Measurements from ENCODE around the gene SEPTIN5.

Gene SEPTIN5

DNA sequence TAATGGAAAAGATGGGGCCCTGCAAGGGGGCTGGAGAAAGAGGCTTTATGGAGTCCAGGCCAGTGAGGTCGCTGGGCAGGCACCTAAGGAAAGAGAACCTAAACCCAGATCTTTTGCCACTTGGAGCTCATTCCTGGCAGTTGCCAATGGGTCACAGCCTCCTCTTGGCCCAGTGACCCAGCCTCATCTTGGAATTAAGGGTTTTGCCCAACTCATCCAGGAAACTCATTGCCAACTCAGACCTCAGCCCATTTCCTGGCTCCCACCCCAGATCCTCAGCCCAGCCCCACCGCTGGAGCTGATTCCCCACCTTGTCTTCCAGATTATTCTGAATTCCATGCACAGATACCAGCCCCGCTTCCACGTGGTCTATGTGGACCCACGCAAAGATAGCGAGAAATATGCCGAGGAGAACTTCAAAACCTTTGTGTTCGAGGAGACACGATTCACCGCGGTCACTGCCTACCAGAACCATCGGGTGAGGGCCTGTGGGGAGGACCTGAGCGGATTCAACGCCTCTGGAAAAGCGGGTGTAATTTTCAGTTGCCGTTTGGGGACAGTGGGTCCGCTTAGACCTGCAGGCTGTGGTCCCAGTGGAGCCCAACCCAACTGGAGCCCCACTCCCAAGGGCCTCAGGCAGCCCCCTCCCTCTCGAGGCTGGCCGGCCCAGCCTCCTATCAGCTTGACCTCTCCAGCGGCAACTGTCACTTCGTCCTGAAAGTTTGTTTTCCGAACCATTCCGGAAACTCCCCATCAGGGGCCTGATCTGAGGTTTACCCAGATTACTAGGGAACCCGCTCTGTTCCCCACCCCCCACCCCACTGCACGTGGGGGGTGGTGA, 50.6 kb downstream of the SEPTIN5 start:
- peaks cover 87% of the 10 kb centered on the region for H3K27me3 Mint-ChIP-seq (ENCODE audit: low read depth)
- H3K36me3 Mint-ChIP-seq (ENCODE audit: low read depth), result no peaks in the 10 kb centered on the region
- H3K4me3 Mint-ChIP-seq, result peak overlapping the region; percentile 33 to 52 (median 45)
- no peak overlapping the region for H3K27ac Mint-ChIP-seq
- H3K4me1 Mint-ChIP-seq, result peaks cover 27% of the 10 kb centered on the region
- TF ChIP-seq, protein P1, sequence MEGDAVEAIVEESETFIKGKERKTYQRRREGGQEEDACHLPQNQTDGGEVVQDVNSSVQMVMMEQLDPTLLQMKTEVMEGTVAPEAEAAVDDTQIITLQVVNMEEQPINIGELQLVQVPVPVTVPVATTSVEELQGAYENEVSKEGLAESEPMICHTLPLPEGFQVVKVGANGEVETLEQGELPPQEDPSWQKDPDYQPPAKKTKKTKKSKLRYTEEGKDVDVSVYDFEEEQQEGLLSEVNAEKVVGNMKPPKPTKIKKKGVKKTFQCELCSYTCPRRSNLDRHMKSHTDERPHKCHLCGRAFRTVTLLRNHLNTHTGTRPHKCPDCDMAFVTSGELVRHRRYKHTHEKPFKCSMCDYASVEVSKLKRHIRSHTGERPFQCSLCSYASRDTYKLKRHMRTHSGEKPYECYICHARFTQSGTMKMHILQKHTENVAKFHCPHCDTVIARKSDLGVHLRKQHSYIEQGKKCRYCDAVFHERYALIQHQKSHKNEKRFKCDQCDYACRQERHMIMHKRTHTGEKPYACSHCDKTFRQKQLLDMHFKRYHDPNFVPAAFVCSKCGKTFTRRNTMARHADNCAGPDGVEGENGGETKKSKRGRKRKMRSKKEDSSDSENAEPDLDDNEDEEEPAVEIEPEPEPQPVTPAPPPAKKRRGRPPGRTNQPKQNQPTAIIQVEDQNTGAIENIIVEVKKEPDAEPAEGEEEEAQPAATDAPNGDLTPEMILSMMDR (IDR thresholded peaks at IDR 0.05; ENCODE audit: unreplicated experiment in 3 of 3), result no peak
- H3K9me3 Mint-ChIP-seq, result no peaks in the 10 kb centered on the region

DNA sequence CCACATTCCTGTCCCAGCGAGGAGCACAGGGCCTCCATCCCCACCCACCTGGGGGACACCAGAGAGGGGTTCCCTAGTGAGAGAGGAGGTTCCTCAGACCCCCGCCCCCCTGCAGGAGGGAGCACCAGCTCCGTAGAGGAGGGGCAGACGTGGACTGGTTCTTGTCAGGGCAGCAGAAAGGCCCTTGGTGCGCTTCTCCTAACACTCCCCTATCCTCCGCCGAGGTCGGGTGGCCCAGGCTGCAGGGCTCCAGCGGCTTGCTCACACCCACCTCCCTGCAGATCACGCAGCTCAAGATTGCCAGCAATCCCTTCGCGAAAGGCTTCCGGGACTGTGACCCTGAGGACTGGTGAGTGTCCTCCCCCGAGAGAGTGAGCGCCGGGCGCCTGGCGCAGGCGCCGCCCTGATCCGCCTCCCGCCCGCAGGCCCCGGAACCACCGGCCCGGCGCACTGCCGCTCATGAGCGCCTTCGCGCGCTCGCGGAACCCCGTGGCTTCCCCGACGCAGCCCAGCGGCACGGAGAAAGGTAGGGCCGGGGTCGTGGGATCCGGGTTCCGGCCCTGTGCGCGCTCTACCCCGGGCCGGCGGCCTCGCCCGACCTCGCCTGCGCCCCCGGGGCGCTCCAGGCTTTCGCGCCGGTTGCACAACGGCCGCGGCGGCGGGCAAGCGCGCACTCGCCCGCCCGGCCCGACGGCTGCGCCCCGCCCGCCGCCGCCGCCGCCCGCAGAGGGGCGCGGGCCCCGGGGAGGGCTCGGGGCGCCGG, 51.4 kb downstream of the SEPTIN5 start:
- no peaks in the 10 kb centered on the region for H3K36me3 Mint-ChIP-seq (ENCODE audit: low read depth)

DNA sequence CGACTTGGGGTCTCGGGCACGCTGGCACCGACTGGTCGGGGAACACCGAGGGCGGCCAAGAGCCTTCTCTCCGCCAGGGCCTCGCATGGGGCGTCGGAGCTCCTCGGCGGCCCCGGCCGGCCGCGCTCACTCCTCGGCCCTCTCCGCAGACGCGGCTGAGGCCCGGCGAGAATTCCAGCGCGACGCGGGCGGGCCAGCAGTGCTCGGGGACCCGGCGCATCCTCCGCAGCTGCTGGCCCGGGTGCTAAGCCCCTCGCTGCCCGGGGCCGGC, 51.9 kb downstream of the SEPTIN5 start:
- no peak overlapping the region for H3K27ac Mint-ChIP-seq
- TF ChIP-seq, protein P1 (IDR thresholded peaks at IDR 0.05; ENCODE audit: unreplicated experiment in 3 of 3), result no peak
- no peaks in the 10 kb centered on the region for H3K9me3 Mint-ChIP-seq

More for the DNA sequence above, 51.4 kb downstream of the SEPTIN5 start:
- H3K27ac Mint-ChIP-seq, result no peak overlapping the region
- TF ChIP-seq, protein P1 (IDR thresholded peaks at IDR 0.05; ENCODE audit: unreplicated experiment in 3 of 3), result no peak
- H3K4me3 Mint-ChIP-seq, result peak overlapping the region in 2 of 3 experiments; percentile 36 to 54
- H3K9me3 Mint-ChIP-seq, result no peaks in the 10 kb centered on the region
- H3K27me3 Mint-ChIP-seq (ENCODE audit: low read depth), result peaks cover 88% of the 10 kb centered on the region
- H3K4me1 Mint-ChIP-seq, result peaks cover 20% of the 10 kb centered on the region

DNA sequence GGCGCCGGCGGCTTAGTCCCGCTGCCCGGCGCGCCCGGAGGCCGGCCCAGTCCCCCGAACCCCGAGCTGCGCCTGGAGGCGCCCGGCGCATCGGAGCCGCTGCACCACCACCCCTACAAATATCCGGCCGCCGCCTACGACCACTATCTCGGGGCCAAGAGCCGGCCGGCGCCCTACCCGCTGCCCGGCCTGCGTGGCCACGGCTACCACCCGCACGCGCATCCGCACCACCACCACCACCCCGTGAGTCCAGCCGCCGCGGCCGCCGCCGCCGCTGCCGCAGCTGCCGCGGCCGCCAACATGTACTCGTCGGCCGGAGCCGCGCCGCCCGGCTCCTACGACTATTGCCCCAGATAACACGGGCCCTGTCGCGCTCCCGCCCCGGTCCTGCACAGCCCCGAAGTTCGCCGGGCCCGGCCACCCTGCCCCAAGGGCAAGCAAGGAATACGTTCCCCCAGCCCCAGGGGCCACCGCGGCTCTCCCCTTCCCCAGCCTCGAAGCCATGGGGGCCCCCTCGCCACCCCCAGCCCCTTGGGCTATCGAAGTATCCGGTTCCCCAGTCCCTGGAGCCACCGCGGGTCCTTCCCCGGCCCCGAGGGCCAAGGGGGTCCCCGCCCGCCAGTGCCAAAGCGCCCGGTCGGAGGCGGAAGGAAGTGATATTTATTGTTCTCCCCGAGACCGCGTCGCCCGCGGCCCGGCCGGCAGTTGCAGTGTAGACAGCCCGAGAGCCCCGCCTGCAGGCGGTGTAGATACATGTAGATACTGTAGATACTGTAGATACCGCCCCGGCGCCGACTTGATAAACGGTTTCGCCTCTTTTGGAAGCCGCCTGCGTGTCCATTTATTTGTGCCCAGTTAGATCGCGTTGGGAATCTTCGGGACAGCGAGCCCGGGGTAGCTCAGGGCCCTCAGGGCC, 52.5 kb downstream of the SEPTIN5 start:
- H3K9me3 Mint-ChIP-seq, result no peaks in the 10 kb centered on the region
- peaks cover 95% of the 10 kb centered on the region for H3K27me3 Mint-ChIP-seq (ENCODE audit: low read depth)
- H3K27ac Mint-ChIP-seq, result no peak overlapping the region
- no peak overlapping the region for H3K4me3 Mint-ChIP-seq
- H3K4me1 Mint-ChIP-seq, result peaks cover 16% of the 10 kb centered on the region
- TF ChIP-seq, protein P1 (IDR thresholded peaks at IDR 0.05; ENCODE audit: unreplicated experiment in 3 of 3), result peak in 2 of 3 experiments; percentile 12 to 35
- H3K36me3 Mint-ChIP-seq (ENCODE audit: low read depth), result no peaks in the 10 kb centered on the region

More for the DNA sequence above, 51.9 kb downstream of the SEPTIN5 start:
- peaks cover 94% of the 10 kb centered on the region for H3K27me3 Mint-ChIP-seq (ENCODE audit: low read depth)
- no peak overlapping the region for H3K4me3 Mint-ChIP-seq
- no peaks in the 10 kb centered on the region for H3K36me3 Mint-ChIP-seq (ENCODE audit: low read depth)
- H3K4me1 Mint-ChIP-seq, result peaks cover 20% of the 10 kb centered on the region

DNA sequence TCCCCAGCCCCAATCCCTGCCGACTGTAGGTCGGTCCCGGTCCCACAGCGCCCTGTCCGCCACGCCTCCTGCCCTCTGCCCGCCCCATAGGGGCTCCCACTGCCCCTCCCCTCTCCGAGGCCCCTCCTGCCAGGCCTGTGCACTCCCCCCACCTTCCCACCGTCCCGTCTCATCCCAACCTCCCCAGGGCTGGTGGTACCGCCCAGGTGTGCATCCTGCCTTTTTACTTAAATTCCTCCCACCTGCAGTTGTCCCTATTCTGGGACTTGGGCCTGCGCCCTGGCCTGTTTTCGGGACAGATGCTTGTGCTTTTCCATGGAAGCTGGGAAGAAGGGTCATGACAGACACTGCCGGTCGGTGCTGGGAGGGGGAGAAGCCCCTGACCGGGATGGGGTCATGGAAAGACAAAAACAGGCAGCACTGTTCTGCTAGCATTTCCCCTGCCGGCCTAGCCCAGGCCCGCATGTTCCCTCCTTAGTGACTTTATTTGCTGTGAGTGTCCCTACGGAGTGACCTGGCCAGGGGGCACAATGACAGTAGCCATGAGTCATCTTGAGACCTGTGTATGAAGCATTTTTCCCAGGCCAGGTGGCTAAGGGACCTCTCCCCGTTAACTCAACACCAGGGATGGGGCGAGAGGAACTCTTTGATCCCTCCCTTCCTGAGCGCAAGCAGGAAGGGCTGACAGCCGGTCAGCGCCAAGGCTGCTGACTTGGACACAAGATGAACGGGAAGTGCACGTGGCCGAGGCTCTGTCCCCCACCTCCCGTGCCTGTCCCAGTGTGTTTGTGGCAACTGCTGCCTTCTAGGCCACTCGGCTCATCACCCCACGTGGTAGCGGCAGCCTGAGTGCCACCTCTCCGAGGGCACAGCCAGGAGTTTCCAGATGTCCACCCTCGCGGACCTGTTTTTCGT, 53.4 kb downstream of the SEPTIN5 start:
- no peaks in the 10 kb centered on the region for H3K9me3 Mint-ChIP-seq
- H3K4me3 Mint-ChIP-seq, result peak overlapping the region; percentile 26 to 53 (median 36)
- H3K27ac Mint-ChIP-seq, result no peak overlapping the region
- peaks cover 9% of the 10 kb centered on the region for H3K4me1 Mint-ChIP-seq
- H3K27me3 Mint-ChIP-seq (ENCODE audit: low read depth), result peaks cover 95% of the 10 kb centered on the region
- TF ChIP-seq, protein P1 (IDR thresholded peaks at IDR 0.05; ENCODE audit: unreplicated experiment in 3 of 3), result no peak
- H3K36me3 Mint-ChIP-seq (ENCODE audit: low read depth), result no peaks in the 10 kb centered on the region
